Activated CD8-positive, alpha-beta T cell treated with anti-CD3 and anti-CD28 coated beads, Interleukin-2, amount 10 ng/mL, durations not matched to agents 7 days and 5 days (primary cell): Measurements from ENCODE around the gene NKX2-3. TPM values are rescaled to one million over a fixed set of nuclear protein-coding genes. Genes with fewer than 3 reads are reported as not detected.

Experiments
- ATAC-seq: fragments of 150-1000 bp; cut with Tn5 transposase; one replicate; pipeline ENCODE4 v1.10.0; 2021; ENCODE audit warnings: moderate library complexity
- CTCF ChIA-PET: fragments of 350-600 bp; sonication (Branson Sonifier 250); formaldehyde crosslinking; loops from one replicate; lab custom pipeline; 2021; ENCODE audit warnings: antibody characterized with exemption; lab: Charles Lee
- POLR2A ChIA-PET: fragments of 350-600 bp; sonication (Branson Sonifier 250); formaldehyde crosslinking; loops from one replicate; lab custom pipeline; 2021; ENCODE audit warnings: antibody characterized with exemption; lab: Charles Lee
- DNase-seq: peaks from one replicate; pipeline ENCODE4 v3.0.0-alpha.2; 2020
- H3K27ac Mint-ChIP-seq: one replicate; pipeline ENCODE4 v1.8.0; 2021; ENCODE audit warnings: mild to moderate bottlenecking, mixed read lengths
- H3K27me3 Mint-ChIP-seq: one replicate; pipeline ENCODE4 v1.8.0; 2021; ENCODE audit warnings: low read depth, mixed read lengths
- H3K36me3 Mint-ChIP-seq: one replicate; pipeline ENCODE4 v1.8.0; 2021; ENCODE audit warnings: low read depth, mixed read lengths
- H3K4me1 Mint-ChIP-seq: one replicate; pipeline ENCODE4 v1.8.0; 2021; ENCODE audit warnings: low read depth, mixed read lengths
- H3K4me3 Mint-ChIP-seq: one replicate; pipeline ENCODE4 v1.8.0; 2021; ENCODE audit warnings: mild to moderate bottlenecking, mixed read lengths
- H3K9me3 Mint-ChIP-seq: one replicate; pipeline ENCODE4 v1.8.0; 2022; ENCODE audit warnings: mixed read lengths; ENCODE audit not compliant: insufficient read depth
- total RNA-seq, 2 experiments: library from RNA; stranded (reverse); gene quantifications; one replicate each; pipeline ENCODE4 v1.2.3, GENCODE V29; 2021

The NKX2-3 gene
- total RNA-seq, 2 experiments from 2014 or later, result not detected

GRCh38 chr10:99528494-99529441 is 4.0 kb upstream of the NKX2-3 start:
- ATAC-seq (no peak), DNase-seq (no peak)
- CTCF ChIA-PET, result interaction anchor here (0.9 to 1.5 kb wide), 2 partner anchors 17 to 183 kb away, joined by 3 read pairs; no protein-coding TSS in a partner anchor
- POLR2A ChIA-PET, result no interaction called here
- Mint-ChIP-seq H3K4me1 (peaks cover 41% of the 10 kb centered on the region), H3K27me3 (peaks cover 77% of the 10 kb centered on the region), H3K36me3 (peaks cover 6% of the 10 kb centered on the region), H3K9me3 (no peaks in the 10 kb centered on the region), H3K4me3 (no peak overlapping the region), H3K27ac (no peak overlapping the region)

DNA sequence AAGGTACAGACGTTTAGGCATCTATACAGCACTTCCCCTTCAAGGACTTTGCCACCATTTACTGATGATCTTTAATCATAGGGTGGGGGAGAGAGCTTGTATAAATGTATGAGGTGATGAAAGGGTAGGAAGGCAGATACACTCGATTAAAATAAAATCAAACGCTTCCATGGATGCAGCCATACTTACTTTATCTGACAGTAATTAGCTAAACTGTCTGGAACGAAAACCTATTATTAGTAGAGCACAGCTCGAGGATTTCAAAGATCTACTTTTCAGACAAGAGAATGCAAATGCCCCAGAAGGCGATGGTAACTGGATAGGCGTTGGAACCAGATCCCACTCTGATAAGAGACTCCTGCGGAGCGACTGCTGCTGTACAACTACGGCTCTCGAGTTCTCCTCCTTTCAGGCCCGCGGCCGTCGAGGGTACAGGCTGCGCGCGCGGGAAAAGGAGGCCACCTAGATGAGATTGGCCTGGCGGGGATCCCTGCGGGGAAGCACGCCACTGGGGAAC is 3.1 kb upstream of the NKX2-3 start:
- peaks cover 8% of the 10 kb centered on the region for H3K36me3 Mint-ChIP-seq
- H3K4me3 Mint-ChIP-seq, result no peak overlapping the region
- ATAC-seq, result no peak
- peaks cover 47% of the 10 kb centered on the region for H3K4me1 Mint-ChIP-seq
- H3K27ac Mint-ChIP-seq, result no peak overlapping the region
- no peaks in the 10 kb centered on the region for H3K9me3 Mint-ChIP-seq
- ChIA-PET CTCF (interaction anchor here (0.6 to 1.5 kb wide), 2 partner anchors 182 to 1618 kb away, joined by 3 read pairs; no protein-coding TSS in a partner anchor), POLR2A (no interaction called here)
- no peak for DNase-seq
- H3K27me3 Mint-ChIP-seq, result peaks cover 78% of the 10 kb centered on the region

- POLR2A ChIA-PET, result no interaction called here
- CTCF ChIA-PET, result interaction anchor here (0.6 kb wide), 1 partner anchor 1619 kb away, joined by 3 read pairs; no protein-coding TSS in a partner anchor
- no peak for ATAC-seq
Measured at GRCh38 chr10:99530108-99531025, 2.4 kb upstream of the NKX2-3 start.

DNA sequence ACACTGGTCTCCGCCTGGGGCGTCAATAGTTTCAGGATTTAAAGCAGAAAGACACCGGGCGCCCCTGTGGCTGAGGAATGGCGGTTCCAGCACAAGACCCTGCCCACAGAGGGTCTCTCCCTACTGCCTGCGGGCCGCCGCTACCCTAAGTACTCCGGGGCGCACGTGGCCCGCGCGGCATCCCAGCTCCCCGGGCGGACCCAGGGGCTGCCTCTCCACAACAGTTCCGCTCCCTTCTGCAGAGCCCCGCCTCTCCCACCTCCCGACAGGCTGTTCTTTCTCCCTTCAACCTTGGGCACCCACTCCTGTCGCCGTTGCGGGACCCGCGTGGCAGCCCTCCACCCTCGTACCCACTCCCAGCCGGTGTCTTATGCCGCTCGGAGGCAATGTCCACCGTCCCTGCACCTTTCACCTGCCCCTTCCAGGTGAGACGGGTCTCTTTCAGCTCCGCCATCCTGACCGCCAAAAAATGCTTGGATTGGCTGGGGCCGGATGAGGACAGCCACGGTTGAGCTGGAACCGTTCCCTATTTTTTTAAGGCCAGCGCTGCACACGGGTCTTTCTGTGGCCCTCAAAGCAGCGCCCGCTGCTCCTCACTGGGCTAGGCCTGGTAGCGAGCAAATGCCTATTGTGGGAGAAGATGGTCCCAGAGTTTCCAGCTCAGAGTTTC is 1.6 kb upstream of the NKX2-3 start:
- DNase-seq, result no peak
- no peak for ATAC-seq
- Mint-ChIP-seq H3K27ac (no peak overlapping the region), H3K4me1 (peaks cover 56% of the 10 kb centered on the region), H3K4me3 (no peak overlapping the region), H3K36me3 (peaks cover 8% of the 10 kb centered on the region), H3K9me3 (no peaks in the 10 kb centered on the region), H3K27me3 (peaks cover 82% of the 10 kb centered on the region)
- ChIA-PET POLR2A (no interaction called here), CTCF (no interaction called here)

More at GRCh38 chr10:99530108-99531025, 2.4 kb upstream of the NKX2-3 start:
- Mint-ChIP-seq H3K27me3 (peaks cover 77% of the 10 kb centered on the region), H3K9me3 (no peaks in the 10 kb centered on the region), H3K36me3 (peaks cover 8% of the 10 kb centered on the region), H3K4me1 (peaks cover 51% of the 10 kb centered on the region), H3K4me3 (no peak overlapping the region), H3K27ac (no peak overlapping the region)
- no peak for DNase-seq

DNA sequence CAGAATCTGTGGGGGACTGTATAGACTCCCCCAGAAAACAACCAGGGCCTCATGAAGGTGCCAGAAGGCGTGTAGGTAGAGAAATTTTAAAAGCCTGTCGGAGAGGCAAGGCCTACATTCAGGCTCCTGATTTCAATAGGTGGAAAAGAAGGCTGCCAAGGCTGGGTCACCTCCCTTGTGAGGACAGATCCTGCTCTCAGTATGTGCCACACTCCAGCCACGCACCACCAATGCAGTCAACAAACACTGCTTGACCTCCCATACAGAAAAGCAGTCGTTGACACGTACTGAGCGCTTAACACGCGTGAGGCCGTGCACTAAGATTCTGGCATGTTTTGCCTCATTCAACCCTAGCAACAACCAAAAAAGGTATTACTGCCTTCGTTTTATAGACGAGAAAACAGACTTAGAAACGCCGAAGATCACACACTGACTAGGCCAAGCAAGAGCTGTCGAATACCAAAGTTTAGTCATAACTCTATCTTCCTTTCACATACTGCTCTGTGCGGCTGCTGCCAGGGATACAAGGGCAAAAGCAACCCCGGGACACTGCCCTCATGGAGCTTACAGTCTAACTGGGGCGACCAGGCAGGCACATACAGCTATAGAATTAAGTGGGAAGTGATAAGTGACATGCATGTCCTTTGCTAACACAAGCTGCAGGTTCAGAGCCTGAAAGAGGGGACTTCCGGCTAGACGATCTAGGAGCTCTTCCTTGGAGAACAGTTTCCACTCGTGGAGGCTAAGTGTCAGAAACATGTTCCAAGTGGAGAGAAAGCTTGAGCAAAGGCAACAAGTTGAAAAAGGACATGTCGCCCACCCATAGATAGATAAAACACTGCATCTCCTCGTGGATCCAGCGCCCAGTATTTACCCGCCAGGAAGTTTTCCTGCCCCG is 797 bp upstream of the NKX2-3 start:
- ATAC-seq (no peak), DNase-seq (no peak)
- Mint-ChIP-seq H3K4me3 (no peak overlapping the region), H3K9me3 (no peaks in the 10 kb centered on the region), H3K36me3 (peaks cover 8% of the 10 kb centered on the region), H3K27ac (no peak overlapping the region), H3K27me3 (peaks cover 82% of the 10 kb centered on the region), H3K4me1 (peaks cover 62% of the 10 kb centered on the region)
- POLR2A ChIA-PET, result no interaction called here
- CTCF ChIA-PET, result no interaction called here

- Mint-ChIP-seq H3K27me3 (peaks cover 91% of the 10 kb centered on the region), H3K9me3 (no peaks in the 10 kb centered on the region), H3K4me3 (no peak overlapping the region), H3K27ac (no peak overlapping the region), H3K4me1 (peaks cover 57% of the 10 kb centered on the region), H3K36me3 (peaks cover 8% of the 10 kb centered on the region)
- no peak for DNase-seq
- ATAC-seq, result no peak
- ChIA-PET CTCF (no interaction called here), POLR2A (no interaction called here)
Measured at GRCh38 chr10:99533496-99534449, 1.0 kb downstream of the NKX2-3 start.

GRCh38 chr10:99534450-99534938 is 1.8 kb downstream of the NKX2-3 start:
- H3K27ac Mint-ChIP-seq, result no peak overlapping the region

DNA sequence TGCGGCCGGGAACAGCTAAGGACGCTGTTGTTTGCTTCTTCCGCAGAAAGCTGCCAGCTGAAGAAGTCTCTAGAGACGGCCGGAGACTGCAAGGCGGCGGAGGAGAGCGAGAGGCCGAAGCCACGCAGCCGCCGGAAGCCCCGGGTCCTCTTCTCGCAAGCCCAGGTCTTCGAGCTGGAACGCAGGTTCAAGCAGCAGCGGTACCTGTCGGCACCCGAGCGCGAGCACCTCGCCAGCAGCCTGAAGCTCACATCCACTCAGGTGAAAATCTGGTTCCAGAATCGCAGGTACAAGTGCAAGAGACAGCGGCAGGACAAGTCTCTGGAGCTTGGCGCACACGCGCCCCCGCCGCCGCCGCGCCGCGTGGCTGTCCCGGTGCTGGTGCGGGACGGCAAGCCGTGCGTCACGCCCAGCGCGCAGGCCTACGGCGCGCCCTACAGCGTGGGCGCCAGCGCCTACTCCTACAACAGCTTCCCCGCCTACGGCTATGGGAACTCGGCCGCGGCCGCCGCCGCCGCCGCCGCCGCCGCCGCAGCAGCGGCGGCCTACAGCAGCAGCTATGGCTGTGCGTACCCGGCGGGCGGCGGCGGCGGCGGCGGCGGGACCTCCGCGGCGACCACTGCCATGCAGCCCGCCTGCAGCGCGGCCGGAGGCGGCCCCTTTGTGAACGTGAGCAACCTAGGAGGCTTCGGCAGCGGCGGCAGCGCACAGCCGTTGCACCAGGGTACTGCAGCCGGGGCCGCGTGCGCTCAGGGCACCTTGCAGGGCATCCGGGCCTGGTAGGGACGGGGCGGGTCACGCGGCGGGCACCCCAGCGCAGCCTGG is 2.4 kb downstream of the NKX2-3 start:
- Mint-ChIP-seq H3K36me3 (peaks cover 5% of the 10 kb centered on the region), H3K4me3 (peak overlapping the region; percentile 58), H3K9me3 (no peaks in the 10 kb centered on the region), H3K27ac (no peak overlapping the region), H3K4me1 (peaks cover 46% of the 10 kb centered on the region), H3K27me3 (peaks cover 91% of the 10 kb centered on the region)
- DNase-seq (no peak), ATAC-seq (peak; percentile 54)
- CTCF ChIA-PET, result interaction anchor here (1.0 kb wide), 1 partner anchor 14 kb away, joined by 3 read pairs; no protein-coding TSS in a partner anchor
- POLR2A ChIA-PET, result interaction anchor here (0.5 kb wide), 1 partner anchor 1631 kb away, joined by 3 read pairs; no protein-coding TSS in a partner anchor

More at GRCh38 chr10:99534450-99534938, 1.8 kb downstream of the NKX2-3 start:
- DNase-seq, result no peak
- ChIA-PET CTCF (no interaction called here), POLR2A (interaction anchor here (0.5 kb wide), 1 partner anchor 1631 kb away, joined by 3 read pairs; no protein-coding TSS in a partner anchor)
- Mint-ChIP-seq H3K4me3 (peak overlapping the region; percentile 58), H3K4me1 (peaks cover 51% of the 10 kb centered on the region), H3K36me3 (peaks cover 8% of the 10 kb centered on the region), H3K27me3 (peaks cover 92% of the 10 kb centered on the region), H3K9me3 (no peaks in the 10 kb centered on the region)
- no peak for ATAC-seq
